Endothelial cell of umbilical vein (primary cell): Measurements from ENCODE around the gene SNX5. TPM values are rescaled to one million over a fixed set of nuclear protein-coding genes. Genes with fewer than 3 reads are reported as not detected.
A peak's percentile ranks its signal among the peaks of the same experiment; 100 is the strongest.

Experiments used
- BruUV-seq: library from RNA; stranded (reverse); fragments of 400-500 nt; replicated peaks from 2 replicates; lab custom pipeline; 2021; lab: Mats Ljungman, UMichigan
- CTCF ChIA-PET: fragments of 300-600, 350-600 bp; sonication (Branson Sonifier 250); formaldehyde crosslinking; loops from one replicate; lab custom pipeline; 2021; ENCODE audit warnings: antibody characterized with exemption, inconsistent platforms; lab: Charles Lee
- POLR2A ChIA-PET: fragments of 300-600, 350-600 bp; sonication (Branson Sonifier 250); formaldehyde crosslinking; loops from one replicate; lab custom pipeline; 2021; ENCODE audit warnings: antibody characterized with exemption, inconsistent platforms; lab: Charles Lee
- DNase-seq: peaks from one replicate; pipeline ENCODE4 v3.0.0-alpha.2; 2011; ENCODE audit warnings: low read depth, low spot score
- FAIRE-seq: peaks from 2 replicates; lab custom pipeline; 2011; peaks lifted over from hg19 to GRCh38; lab: Jason Lieb, UNC
- H2AFZ ChIP-seq: 2 replicates; pipeline ENCODE4 v1.6.0; 2012; ENCODE audit warnings: low read depth, low read length, control low read depth, inconsistent platforms
- H3K27ac ChIP-seq: 2 replicates; pipeline ENCODE4 v1.5.1; 2011; ENCODE audit warnings: low read depth, mild to moderate bottlenecking, control low read depth, low read length, moderate library complexity; ENCODE audit not compliant: insufficient read depth
- H3K27me3 ChIP-seq, 2 experiments: 2 replicates each; pipeline versions ENCODE4 v1.6.0 to v1.6.1; 2011; ENCODE audit warnings: low read length in 2 of 2, mixed read lengths in 1 of 2; ENCODE audit not compliant: control insufficient read depth in 2 of 2, insufficient read depth in 2 of 2
- H3K36me3 ChIP-seq, 2 experiments: 2 replicates in 1 of 2; 3 replicates in 1 of 2; pipeline ENCODE4 v1.5.1; 2011; ENCODE audit warnings: low read length in 2 of 2, mild to moderate bottlenecking in 1 of 2, moderate library complexity in 1 of 2; ENCODE audit not compliant: control insufficient read depth in 2 of 2, insufficient read depth in 2 of 2; ENCODE audit errors: extremely low read depth in 1 of 2
- H3K4me1 ChIP-seq: 3 replicates; pipeline ENCODE4 v1.5.1; 2011; ENCODE audit warnings: mild to moderate bottlenecking, low read length; ENCODE audit not compliant: control insufficient read depth, insufficient read depth; ENCODE audit errors: extremely low read depth
- H3K4me2 ChIP-seq: 2 replicates; pipeline ENCODE4 v1.6.1; 2011; ENCODE audit warnings: low read length, control low read depth, mixed read lengths; ENCODE audit not compliant: insufficient read depth
- H3K4me3 ChIP-seq, 3 experiments: fragments of 200-600 bp in 1 of 3; sonication (generic), shearing (Covaris generic) in 1 of 3; replicated peaks in 1 of 3; 2 replicates each; pipeline ENCODE4 v1.5.1; 2011 to 2016; ENCODE audit warnings: control low read depth in 3 of 3, low read length in 3 of 3, mild to moderate bottlenecking in 2 of 3, inconsistent platforms in 1 of 3, low read depth in 1 of 3, moderate library complexity in 1 of 3; ENCODE audit not compliant: insufficient read depth in 1 of 3
- H3K79me2 ChIP-seq: 2 replicates; pipeline ENCODE4 v1.6.0; 2012; ENCODE audit warnings: low read length, inconsistent platforms; ENCODE audit not compliant: control insufficient read depth, insufficient read depth
- H3K9ac ChIP-seq: replicated peaks from 2 replicates; pipeline ENCODE3; 2011; ENCODE audit warnings: low read length, control low read depth; ENCODE audit not compliant: insufficient read depth; ENCODE audit errors: extremely low read depth
- H3K9me1 ChIP-seq: replicated peaks from 3 replicates; pipeline ENCODE4 v1.6.0; 2011; ENCODE audit warnings: mild to moderate bottlenecking, low read length; ENCODE audit not compliant: control insufficient read depth, insufficient read depth; ENCODE audit errors: extremely low read depth
- H3K9me3 ChIP-seq: replicated peaks from 2 replicates; pipeline ENCODE4 v1.5.1; 2012; ENCODE audit warnings: low read length, inconsistent platforms; ENCODE audit not compliant: control insufficient read depth, insufficient read depth
- H4K20me1 ChIP-seq: replicated peaks from 2 replicates; pipeline ENCODE3; 2011; ENCODE audit warnings: mild to moderate bottlenecking, low read length; ENCODE audit not compliant: control insufficient read depth, insufficient read depth; ENCODE audit errors: extremely low read depth
- EZH2 ChIP-seq: IDR thresholded peaks from 2 replicates; pipeline ENCODE4 v1.6.1; 2012; ENCODE audit warnings: borderline replicate concordance, low read depth, mild to moderate bottlenecking, moderate library complexity, low read length, inconsistent platforms; ENCODE audit not compliant: severe bottlenecking
- FOS ChIP-seq: IDR thresholded peaks from 2 replicates; pipeline ENCODE4 v1.6.1; 2011; ENCODE audit warnings: mild to moderate bottlenecking, low read length, moderate library complexity, borderline replicate concordance; ENCODE audit not compliant: insufficient read depth
- GATA2 ChIP-seq: IDR thresholded peaks from 2 replicates; pipeline ENCODE4 v1.7.0; 2011; ENCODE audit warnings: low read depth, mild to moderate bottlenecking, moderate library complexity, mixed read lengths, low read length; ENCODE audit not compliant: insufficient read length, insufficient read depth
- JUN ChIP-seq: IDR thresholded peaks from 2 replicates; pipeline ENCODE4 v1.6.1; 2011; ENCODE audit warnings: borderline replicate concordance, low read depth; ENCODE audit not compliant: insufficient read length, insufficient read depth
- MYC ChIP-seq: IDR thresholded peaks from one replicate; pipeline ENCODE4 v1.6.1; 2011; ENCODE audit warnings: mild to moderate bottlenecking, low read depth, low read length
- POLR2A ChIP-seq: IDR thresholded peaks from 2 replicates; pipeline ENCODE4 v1.6.1; 2012; ENCODE audit warnings: low read depth, mild to moderate bottlenecking, control low read depth, low read length
- POLR2AphosphoS5 ChIP-seq: IDR thresholded peaks from 2 replicates; pipeline ENCODE4 v1.6.1; 2012; ENCODE audit warnings: low read depth, mild to moderate bottlenecking, control low read depth, low read length, moderate library complexity; ENCODE audit not compliant: insufficient read depth
- dilution Hi-C: fragments of 300-500 bp; cut with MboI; formaldehyde crosslinking; loops from one replicate; pipeline ENCODE4 v1.15.0; 2019; ENCODE audit warnings: low sequenced_read_pairs; ENCODE audit not compliant: extremely low pct_ligation_motif_present
- intact Hi-C: fragments of 100-400 bp; cut with micrococcal nuclease; formaldehyde crosslinking; loops from one replicate; pipeline ENCODE4 v1.10.0; 2022
- polyA plus RNA-seq, 4 experiments: library from polyadenylated mRNA; depleted of rRNA in 3 of 4; stranded (reverse) in 3 of 4; unstranded in 1 of 4; fragments of >200 nt; gene quantifications; 2 replicates each; pipeline versions ENCODE4 v1.2.1 to v1.2.3, GENCODE V29; 2011 to 2012; ENCODE audit warnings: missing spikeins in 1 of 4
- total RNA-seq: library from RNA; stranded (reverse); gene quantifications from 2 replicates; pipeline ENCODE4 v1.2.3, GENCODE V29; 2021
- TF ChIP-seq, protein P1 (sequence below), 2 donors: IDR thresholded peaks; 1 replicate in 1 of 2; 2 replicates in 1 of 2; pipeline ENCODE4 v1.5.1; 2011; ENCODE audit warnings: low read length in 2 of 2, mild to moderate bottlenecking in 2 of 2, moderate library complexity in 2 of 2, control low read depth in 1 of 2, inconsistent platforms in 1 of 2, low read depth in 1 of 2; ENCODE audit not compliant: insufficient read depth in 1 of 2; ENCODE audit errors: extremely low read depth in 1 of 2
- TF ChIP-seq, protein P2 (sequence below): IDR thresholded peaks from 2 replicates; pipeline ENCODE4 v1.6.1; 2011; ENCODE audit not compliant: insufficient read depth, insufficient read length

The SNX5 gene
- total and polyA plus RNA-seq, 2 donors (not counting 3 experiments of a cell fraction or from before 2014, with no cell fraction given): 76.2 to 121 TPM

DNA sequence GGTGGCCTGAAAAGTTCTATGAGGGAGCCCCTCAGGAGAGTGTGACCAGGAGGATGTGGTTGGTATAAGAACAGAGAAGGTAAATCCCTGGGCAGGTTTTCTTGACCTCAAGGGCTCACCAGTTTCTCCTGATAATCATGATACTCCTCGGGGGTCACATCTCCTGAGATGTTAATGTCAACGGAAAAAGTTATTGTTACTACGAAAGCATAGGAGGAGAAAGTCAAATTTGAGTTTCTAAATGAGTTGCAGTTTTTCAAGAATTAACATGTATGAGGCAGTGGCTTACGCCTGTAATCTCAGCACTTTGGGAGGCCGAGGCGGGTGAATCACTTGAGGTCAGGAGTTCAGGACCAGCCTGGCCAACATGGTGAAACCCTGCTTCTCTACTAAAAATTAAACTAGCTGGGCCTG, 23.6 kb upstream of the SNX5 start:
- ChIA-PET CTCF (interaction anchor here (0.6 to 8.1 kb wide), 2 partner anchors 24 to 29 kb away, joined by 3 to 104 read pairs; partner anchors contain the start of genes MGME1 and SNX5), POLR2A (interaction anchor here (0.7 to 1.7 kb wide), 2 partner anchors 21 to 96 kb away, joined by 5 to 8 read pairs; no protein-coding TSS in a partner anchor)
- intact Hi-C loops: loop anchor here (10.0 kb wide), 2 partner anchors 247 to 457 kb away; partner anchors contain the start of gene BFSP1

DNA sequence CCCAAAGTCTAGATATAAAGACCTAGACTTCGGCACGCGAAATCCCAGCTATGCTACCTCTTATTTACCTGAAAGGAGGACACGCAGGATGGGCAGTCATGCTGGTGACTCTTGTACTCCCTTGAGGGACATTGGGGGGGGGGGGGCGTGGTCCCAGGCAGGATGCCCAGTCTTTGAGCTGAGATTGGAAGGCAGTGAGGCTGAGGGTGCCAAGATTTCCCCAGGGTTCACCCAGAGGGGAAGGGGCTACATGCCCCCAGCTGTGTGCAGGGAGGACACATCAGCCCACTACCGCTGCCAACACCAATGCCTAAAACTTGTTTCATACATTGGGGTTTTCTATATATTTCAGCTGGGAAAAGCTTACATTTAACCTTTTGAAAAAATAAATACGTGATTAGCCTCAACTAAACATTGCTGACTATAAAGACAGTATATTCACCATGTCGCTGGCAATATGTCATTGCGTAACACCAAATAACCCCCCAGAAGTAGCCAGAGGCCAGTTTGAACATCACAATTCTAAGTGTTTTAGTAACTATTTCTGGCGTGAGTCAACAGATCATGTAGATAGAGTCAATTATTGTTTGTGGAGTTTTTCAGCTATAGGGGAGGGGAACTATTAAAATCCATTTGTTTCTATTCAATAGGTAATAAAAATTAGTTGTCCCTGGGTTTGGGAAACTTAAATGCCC, 21.8 kb upstream of the SNX5 start:
- Histone ChIP-seq H3K36me3 (no peaks in the 10 kb centered on the region), H2AFZ (no peak overlapping the region), H3K4me3 (no peak overlapping the region), H3K9me3 (no peaks in the 10 kb centered on the region), H3K79me2 (no peaks in the 10 kb centered on the region), H4K20me1 (no peaks in the 10 kb centered on the region), H3K27ac (no peak overlapping the region), H3K4me2 (no peak overlapping the region), H3K27me3 (no peaks in the 10 kb centered on the region), H3K9me1 (no peaks in the 10 kb centered on the region), H3K4me1 (peaks cover 16% of the 10 kb centered on the region), H3K9ac (no peak overlapping the region)
- intact Hi-C loops: loop anchor here (10.0 kb wide), 2 partner anchors 246 to 456 kb away; partner anchors contain the start of gene BFSP1
- ChIA-PET POLR2A (no interaction called here), CTCF (interaction anchor here (1.0 to 8.1 kb wide), 3 partner anchors 10 to 22 kb away, joined by 3 to 104 read pairs (median 3); partner anchors contain the start of genes MGME1 and SNX5)
- dilution Hi-C loops: no loop called here
- no peak for FAIRE-seq
- no peak for TF ChIP-seq MYC
- no peak for TF ChIP-seq POLR2AphosphoS5
- no peak for TF ChIP-seq EZH2
- TF ChIP-seq POLR2A: no peak
- TF ChIP-seq GATA2: no peak
- TF ChIP-seq, protein P1, sequence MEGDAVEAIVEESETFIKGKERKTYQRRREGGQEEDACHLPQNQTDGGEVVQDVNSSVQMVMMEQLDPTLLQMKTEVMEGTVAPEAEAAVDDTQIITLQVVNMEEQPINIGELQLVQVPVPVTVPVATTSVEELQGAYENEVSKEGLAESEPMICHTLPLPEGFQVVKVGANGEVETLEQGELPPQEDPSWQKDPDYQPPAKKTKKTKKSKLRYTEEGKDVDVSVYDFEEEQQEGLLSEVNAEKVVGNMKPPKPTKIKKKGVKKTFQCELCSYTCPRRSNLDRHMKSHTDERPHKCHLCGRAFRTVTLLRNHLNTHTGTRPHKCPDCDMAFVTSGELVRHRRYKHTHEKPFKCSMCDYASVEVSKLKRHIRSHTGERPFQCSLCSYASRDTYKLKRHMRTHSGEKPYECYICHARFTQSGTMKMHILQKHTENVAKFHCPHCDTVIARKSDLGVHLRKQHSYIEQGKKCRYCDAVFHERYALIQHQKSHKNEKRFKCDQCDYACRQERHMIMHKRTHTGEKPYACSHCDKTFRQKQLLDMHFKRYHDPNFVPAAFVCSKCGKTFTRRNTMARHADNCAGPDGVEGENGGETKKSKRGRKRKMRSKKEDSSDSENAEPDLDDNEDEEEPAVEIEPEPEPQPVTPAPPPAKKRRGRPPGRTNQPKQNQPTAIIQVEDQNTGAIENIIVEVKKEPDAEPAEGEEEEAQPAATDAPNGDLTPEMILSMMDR (IDR thresholded peaks at IDR 0.05; ENCODE audit: extremely low read depth in 1 of 2, insufficient read depth in 1 of 2, low read depth in 1 of 2, low read length in 2 of 2): no peak
- no peak for TF ChIP-seq FOS
- TF ChIP-seq, protein P2, sequence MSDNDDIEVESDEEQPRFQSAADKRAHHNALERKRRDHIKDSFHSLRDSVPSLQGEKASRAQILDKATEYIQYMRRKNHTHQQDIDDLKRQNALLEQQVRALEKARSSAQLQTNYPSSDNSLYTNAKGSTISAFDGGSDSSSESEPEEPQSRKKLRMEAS: no peak
- TF ChIP-seq JUN: no peak
- no peak for DNase-seq
- BruUV-seq: TSS peak; percentile 33

More for the DNA sequence above, 23.6 kb upstream of the SNX5 start:
- DNase-seq: no peak
- BruUV-seq: no TSS peak
- Histone ChIP-seq H3K27me3 (peaks cover 0 to 2% of the 10 kb centered on the region in 2 experiments), H3K36me3 (no peaks in the 10 kb centered on the region), H3K9me3 (no peaks in the 10 kb centered on the region), H3K4me1 (peaks cover 16% of the 10 kb centered on the region), H3K9ac (peak overlapping the region; percentile 9), H3K4me3 (no peak overlapping the region), H4K20me1 (no peaks in the 10 kb centered on the region), H3K27ac (peak overlapping the region; percentile 6), H2AFZ (no peak overlapping the region), H3K9me1 (no peaks in the 10 kb centered on the region), H3K79me2 (no peaks in the 10 kb centered on the region), H3K4me2 (no peak overlapping the region)
- no peak for FAIRE-seq
- dilution Hi-C loops: no loop called here
- TF ChIP-seq, protein P2: no peak
- TF ChIP-seq POLR2A: no peak
- no peak for TF ChIP-seq EZH2
- no peak for TF ChIP-seq JUN
- TF ChIP-seq GATA2: no peak
